ENCODE results near the gene EOGT.

DNA sequence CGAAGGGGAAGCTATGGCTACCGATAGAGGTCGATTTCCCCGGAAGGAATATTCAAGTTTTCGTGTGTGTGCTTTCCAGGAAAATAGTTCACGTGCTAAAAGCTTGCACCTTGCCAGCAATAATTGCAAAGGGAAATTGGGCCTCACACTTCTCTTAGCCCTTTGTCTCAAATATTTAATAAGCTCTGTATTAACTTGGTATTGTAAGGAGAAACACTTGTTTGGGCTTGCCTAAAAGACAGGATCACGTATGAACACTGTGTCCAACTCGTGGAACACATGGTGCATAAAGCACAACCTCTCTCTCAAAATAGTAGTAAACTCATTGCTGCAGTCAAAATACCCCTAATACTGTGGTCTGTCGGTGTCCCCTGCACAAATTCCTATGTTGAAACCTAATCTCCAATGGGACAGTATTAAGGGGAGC is 39.0 kb upstream of the EOGT start:
- TF ChIP-seq, protein P1, sequence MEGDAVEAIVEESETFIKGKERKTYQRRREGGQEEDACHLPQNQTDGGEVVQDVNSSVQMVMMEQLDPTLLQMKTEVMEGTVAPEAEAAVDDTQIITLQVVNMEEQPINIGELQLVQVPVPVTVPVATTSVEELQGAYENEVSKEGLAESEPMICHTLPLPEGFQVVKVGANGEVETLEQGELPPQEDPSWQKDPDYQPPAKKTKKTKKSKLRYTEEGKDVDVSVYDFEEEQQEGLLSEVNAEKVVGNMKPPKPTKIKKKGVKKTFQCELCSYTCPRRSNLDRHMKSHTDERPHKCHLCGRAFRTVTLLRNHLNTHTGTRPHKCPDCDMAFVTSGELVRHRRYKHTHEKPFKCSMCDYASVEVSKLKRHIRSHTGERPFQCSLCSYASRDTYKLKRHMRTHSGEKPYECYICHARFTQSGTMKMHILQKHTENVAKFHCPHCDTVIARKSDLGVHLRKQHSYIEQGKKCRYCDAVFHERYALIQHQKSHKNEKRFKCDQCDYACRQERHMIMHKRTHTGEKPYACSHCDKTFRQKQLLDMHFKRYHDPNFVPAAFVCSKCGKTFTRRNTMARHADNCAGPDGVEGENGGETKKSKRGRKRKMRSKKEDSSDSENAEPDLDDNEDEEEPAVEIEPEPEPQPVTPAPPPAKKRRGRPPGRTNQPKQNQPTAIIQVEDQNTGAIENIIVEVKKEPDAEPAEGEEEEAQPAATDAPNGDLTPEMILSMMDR (IDR thresholded peaks at IDR 0.05; ENCODE audit: low read length) = no peak
- TF ChIP-seq EZH2phosphoT487 (IDR thresholded peaks at IDR 0.05; ENCODE audit: low read length) (no peak), EZH2 (optimal IDR thresholded peaks at IDR 0.05; ENCODE audit: low read depth, low read length) (no peak)

Measured in MM.1S (cell line).